ENCODE measurements around the gene CYGB.

CYGB gene

GRCh38 chr17:76550712-76551615, 13.5 kb upstream of the CYGB start:
- H3K36me3 ChIP-seq (ENCODE audit: control insufficient read depth, insufficient read depth, low read length): no peaks in the 10 kb centered on the region
- no peaks in the 10 kb centered on the region for H3K27me3 ChIP-seq (replicated peaks; ENCODE audit: control insufficient read depth, insufficient read depth, low read length)
- peak overlapping the region; percentile 24 for H3K4me3 ChIP-seq (replicated peaks; ENCODE audit: low read depth, low read length)
- TF ChIP-seq, protein P1, sequence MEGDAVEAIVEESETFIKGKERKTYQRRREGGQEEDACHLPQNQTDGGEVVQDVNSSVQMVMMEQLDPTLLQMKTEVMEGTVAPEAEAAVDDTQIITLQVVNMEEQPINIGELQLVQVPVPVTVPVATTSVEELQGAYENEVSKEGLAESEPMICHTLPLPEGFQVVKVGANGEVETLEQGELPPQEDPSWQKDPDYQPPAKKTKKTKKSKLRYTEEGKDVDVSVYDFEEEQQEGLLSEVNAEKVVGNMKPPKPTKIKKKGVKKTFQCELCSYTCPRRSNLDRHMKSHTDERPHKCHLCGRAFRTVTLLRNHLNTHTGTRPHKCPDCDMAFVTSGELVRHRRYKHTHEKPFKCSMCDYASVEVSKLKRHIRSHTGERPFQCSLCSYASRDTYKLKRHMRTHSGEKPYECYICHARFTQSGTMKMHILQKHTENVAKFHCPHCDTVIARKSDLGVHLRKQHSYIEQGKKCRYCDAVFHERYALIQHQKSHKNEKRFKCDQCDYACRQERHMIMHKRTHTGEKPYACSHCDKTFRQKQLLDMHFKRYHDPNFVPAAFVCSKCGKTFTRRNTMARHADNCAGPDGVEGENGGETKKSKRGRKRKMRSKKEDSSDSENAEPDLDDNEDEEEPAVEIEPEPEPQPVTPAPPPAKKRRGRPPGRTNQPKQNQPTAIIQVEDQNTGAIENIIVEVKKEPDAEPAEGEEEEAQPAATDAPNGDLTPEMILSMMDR (IDR thresholded peaks at IDR 0.05; ENCODE audit: insufficient read depth, low read length, poor library complexity, severe bottlenecking): no peak
- no peak for DNase-seq (ENCODE audit: extremely low read depth, insufficient read length)

DNA sequence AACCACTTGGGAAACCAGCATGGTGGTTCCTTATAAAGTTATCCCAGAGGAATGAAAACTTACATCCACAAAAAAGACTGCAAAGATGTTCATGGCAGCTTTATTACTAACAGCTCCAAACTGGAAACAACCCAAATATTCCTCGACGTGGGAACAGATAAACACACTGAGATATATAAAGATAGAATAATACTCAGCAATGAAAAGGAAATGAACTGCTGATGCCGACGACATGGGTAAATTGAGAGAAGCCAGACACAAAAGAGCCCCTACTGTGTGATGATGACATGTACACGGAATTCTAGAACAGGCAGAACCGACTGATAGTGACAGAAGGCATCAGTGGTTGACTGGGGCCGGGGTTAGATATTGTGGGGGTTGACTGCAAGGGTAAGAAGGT, 12.0 kb upstream of the CYGB start:
- H3K36me3 ChIP-seq (ENCODE audit: control insufficient read depth, insufficient read depth, low read length): no peaks in the 10 kb centered on the region
- DNase-seq (ENCODE audit: extremely low read depth, insufficient read length): no peak

GRCh38 chr17:76549215-76549518, 11.7 kb upstream of the CYGB start:
- no peaks in the 10 kb centered on the region for H3K27me3 ChIP-seq (replicated peaks; ENCODE audit: control insufficient read depth, insufficient read depth, low read length)
- no peak overlapping the region for H3K4me3 ChIP-seq (replicated peaks; ENCODE audit: low read depth, low read length)
- TF ChIP-seq, protein P1 (IDR thresholded peaks at IDR 0.05; ENCODE audit: insufficient read depth, low read length, poor library complexity, severe bottlenecking): no peak
- no peak for DNase-seq (ENCODE audit: extremely low read depth, insufficient read length)
- H3K36me3 ChIP-seq (ENCODE audit: control insufficient read depth, insufficient read depth, low read length): no peaks in the 10 kb centered on the region

More for the DNA sequence above, 12.0 kb upstream of the CYGB start:
- TF ChIP-seq, protein P1 (IDR thresholded peaks at IDR 0.05; ENCODE audit: insufficient read depth, low read length, poor library complexity, severe bottlenecking): no peak
- Histone ChIP-seq H3K27me3 (replicated peaks; ENCODE audit: control insufficient read depth, insufficient read depth, low read length) (no peaks in the 10 kb centered on the region), H3K4me3 (replicated peaks; ENCODE audit: low read depth, low read length) (no peak overlapping the region)

DNA sequence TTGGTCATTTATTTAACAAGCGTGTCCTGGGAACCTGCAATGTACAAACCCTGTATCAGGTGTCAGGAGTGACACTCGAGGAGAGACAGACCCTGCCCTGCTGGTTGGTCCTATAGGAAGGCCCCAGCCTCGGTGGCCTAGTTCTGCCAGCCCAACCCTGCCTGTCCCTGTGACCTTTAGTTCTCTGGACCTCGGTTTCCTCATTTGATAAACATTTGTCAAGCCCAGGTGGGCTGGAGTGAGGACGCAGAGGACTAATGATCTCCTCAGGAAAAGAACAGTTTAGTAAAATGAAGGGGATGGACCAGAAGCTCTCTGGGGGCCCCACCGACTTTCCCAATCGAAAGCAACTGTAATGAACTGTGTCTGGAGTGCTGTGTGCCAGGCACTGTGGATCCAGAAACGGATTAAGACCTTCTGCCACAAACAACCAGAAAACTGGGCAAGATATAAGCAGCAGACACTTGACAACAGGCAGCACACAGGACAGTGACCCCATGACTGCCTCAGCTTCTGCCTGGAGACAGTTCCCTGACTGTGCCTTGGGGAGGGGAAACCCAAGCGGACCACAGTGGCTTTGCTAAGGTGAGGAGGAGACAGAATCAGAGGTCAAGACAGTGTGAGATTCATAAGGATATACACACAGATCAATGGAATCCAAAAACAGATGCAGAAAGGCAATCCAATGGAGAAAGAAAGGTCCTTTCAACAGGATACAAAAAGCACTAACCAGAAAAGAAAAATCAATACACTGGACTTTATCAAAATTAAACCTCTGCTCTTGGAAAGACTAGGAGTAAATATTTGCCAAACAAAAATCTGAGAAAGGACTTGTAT, 11.1 kb upstream of the CYGB start:
- TF ChIP-seq, protein P1 (IDR thresholded peaks at IDR 0.05; ENCODE audit: insufficient read depth, low read length, poor library complexity, severe bottlenecking): no peak
- H3K4me3 ChIP-seq (replicated peaks; ENCODE audit: low read depth, low read length): no peak overlapping the region
- no peak for DNase-seq (ENCODE audit: extremely low read depth, insufficient read length)
- no peaks in the 10 kb centered on the region for H3K27me3 ChIP-seq (replicated peaks; ENCODE audit: control insufficient read depth, insufficient read depth, low read length)
- H3K36me3 ChIP-seq (ENCODE audit: control insufficient read depth, insufficient read depth, low read length): no peaks in the 10 kb centered on the region

DNA sequence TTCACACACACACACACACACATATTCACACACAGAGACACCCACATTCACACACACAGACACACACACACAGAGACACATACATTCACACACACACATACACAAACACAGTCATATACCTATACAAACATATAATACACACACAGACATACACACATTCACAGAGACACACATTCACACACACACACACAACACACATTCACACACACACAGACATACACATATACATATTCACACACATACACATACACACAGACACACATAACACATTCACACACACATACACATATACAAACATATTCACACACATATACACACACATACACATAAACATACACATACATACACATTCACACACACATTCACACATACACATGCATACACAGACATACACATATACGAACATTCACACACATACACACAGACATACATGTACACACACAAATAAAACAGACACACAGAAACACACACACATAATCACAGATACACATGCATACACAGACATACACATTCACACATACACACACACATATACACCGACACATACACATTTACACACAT, 10.2 kb upstream of the CYGB start:
- H3K4me3 ChIP-seq (replicated peaks; ENCODE audit: low read depth, low read length): no peak overlapping the region
- no peak for DNase-seq (ENCODE audit: extremely low read depth, insufficient read length)
- no peaks in the 10 kb centered on the region; the same call in 1 of the 2 replicates for H3K27me3 ChIP-seq (replicated peaks; ENCODE audit: control insufficient read depth, insufficient read depth, low read length)
- TF ChIP-seq, protein P1 (IDR thresholded peaks at IDR 0.05; ENCODE audit: insufficient read depth, low read length, poor library complexity, severe bottlenecking): no peak
- no peaks in the 10 kb centered on the region for H3K36me3 ChIP-seq (ENCODE audit: control insufficient read depth, insufficient read depth, low read length)

All from GM06990 (cell line).